GM06990 (cell line): ENCODE measurements around the gene ZNF319.
"Not testable (repeated sequence)": the region's sequence is repeated elsewhere in the genome, so short reads cannot be mapped to it uniquely, and the experiment has no call there.

ENCODE experiments used
- DNase-seq: peaks from one replicate; pipeline ENCODE4 v3.0.0-alpha.2; 2011; ENCODE audit not compliant: insufficient read length; ENCODE audit errors: extremely low read depth
- H3K27me3 ChIP-seq: replicated peaks from 2 replicates; pipeline ENCODE4 v1.6.0; 2011; ENCODE audit warnings: low read length; ENCODE audit not compliant: control insufficient read depth, insufficient read depth
- H3K36me3 ChIP-seq: 2 replicates; pipeline ENCODE4 v1.5.1; 2011; ENCODE audit warnings: low read length; ENCODE audit not compliant: control insufficient read depth, insufficient read depth
- H3K4me3 ChIP-seq: replicated peaks from 2 replicates; pipeline ENCODE4 v1.5.1; 2011; ENCODE audit warnings: low read depth, mild to moderate bottlenecking, control low read depth, low read length
- CTCF ChIP-seq: IDR thresholded peaks from 2 replicates; pipeline ENCODE4 v1.5.1; 2011; ENCODE audit warnings: low read length, control low read depth, mild to moderate bottlenecking, inconsistent platforms; ENCODE audit not compliant: insufficient read depth, poor library complexity, severe bottlenecking

Gene ZNF319

DNA sequence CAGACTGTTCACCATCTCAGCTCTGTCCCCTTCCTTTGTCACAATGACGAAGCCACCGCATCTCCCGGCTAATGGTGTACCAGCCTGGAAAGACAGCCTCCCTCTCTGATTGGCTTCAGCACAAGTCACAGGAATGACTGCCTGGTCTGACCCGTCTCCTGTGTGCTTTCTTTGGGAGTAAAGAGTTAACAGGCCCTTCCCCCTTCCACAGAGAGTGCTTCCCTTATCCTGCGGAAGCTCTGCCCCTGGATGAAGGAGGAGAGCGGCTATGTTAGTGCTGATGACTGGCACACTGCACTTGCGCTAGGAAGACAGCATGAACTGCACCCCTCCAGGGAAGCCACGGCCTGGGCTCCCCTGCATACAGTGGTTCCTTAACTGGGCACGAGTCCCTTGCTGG lies 12.0 kb upstream of the ZNF319 start:
- H3K4me3 ChIP-seq = no peak overlapping the region
- no peaks in the 10 kb centered on the region for H3K27me3 ChIP-seq
- DNase-seq = no peak
- peaks cover 24% of the 10 kb centered on the region for H3K36me3 ChIP-seq
- no peak for TF ChIP-seq CTCF

GRCh38 chr16:58011652-58012051 lies 11.2 kb upstream of the ZNF319 start:
- no peak overlapping the region for H3K4me3 ChIP-seq
- H3K36me3 ChIP-seq = peaks cover 22% of the 10 kb centered on the region
- DNase-seq = no peak

DNA sequence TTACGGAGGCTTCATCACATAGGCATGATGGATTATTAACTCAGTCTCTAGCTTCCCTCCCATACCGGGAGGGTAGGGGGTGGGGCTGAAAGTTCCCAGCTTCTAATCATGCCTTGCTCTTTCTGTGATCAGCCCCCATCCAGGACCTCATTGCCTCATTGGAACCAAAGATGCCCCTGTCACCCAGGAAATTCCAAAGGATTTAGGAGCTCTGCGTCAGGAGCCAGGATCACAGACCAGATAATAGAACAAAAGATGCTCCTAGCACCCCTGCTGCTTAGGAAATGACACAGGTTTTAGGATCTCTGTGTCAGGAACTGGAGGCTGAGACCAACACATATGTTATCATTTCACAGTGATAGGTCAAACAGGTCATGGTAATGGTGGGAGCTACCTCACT lies 10.4 kb upstream of the ZNF319 start:
- Histone ChIP-seq H3K4me3 (no peak overlapping the region), H3K36me3 (peaks cover 22% of the 10 kb centered on the region), H3K27me3 (no peaks in the 10 kb centered on the region)
- no peak for TF ChIP-seq CTCF
- DNase-seq = no peak

More at GRCh38 chr16:58011652-58012051, 11.2 kb upstream of the ZNF319 start:
- no peak for TF ChIP-seq CTCF
- no peaks in the 10 kb centered on the region for H3K27me3 ChIP-seq

- Histone ChIP-seq H3K27me3 (no peaks in the 10 kb centered on the region), H3K4me3 (no peak overlapping the region), H3K36me3 (peaks cover 22% of the 10 kb centered on the region)
- no peak for DNase-seq
- no peak for TF ChIP-seq CTCF
These were observed 9.5 kb upstream of the ZNF319 start for GRCh38 chr16:58009856-58010416.

GRCh38 chr16:58004736-58005135 lies 4.3 kb upstream of the ZNF319 start:
- H3K36me3 ChIP-seq, H3K27me3 ChIP-seq, DNase-seq, H3K4me3 ChIP-seq: not testable (repeated sequence)

DNA sequence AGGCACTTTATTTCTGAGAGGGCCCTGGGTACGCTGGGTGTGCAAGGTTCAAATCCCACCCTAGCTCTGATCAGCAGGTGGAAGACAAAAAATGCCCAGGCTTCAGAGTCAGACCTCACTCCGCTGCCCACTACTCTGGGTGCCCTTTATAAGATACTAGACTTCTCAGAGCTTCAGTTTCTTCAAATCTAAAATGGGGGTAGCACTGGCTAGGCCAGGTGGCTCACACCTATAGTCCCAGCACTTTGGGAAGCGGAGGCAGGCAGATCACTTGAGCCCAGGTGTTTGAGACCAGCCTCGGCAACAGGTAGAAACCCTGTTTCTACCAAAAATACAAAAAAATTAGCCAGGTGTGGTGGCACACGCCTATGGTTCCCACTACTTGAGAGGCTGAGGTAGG lies 2.5 kb upstream of the ZNF319 start:
- Histone ChIP-seq H3K27me3 (no peaks in the 10 kb centered on the region), H3K36me3 (peaks cover 2% of the 10 kb centered on the region), H3K4me3 (no peak overlapping the region)
- TF ChIP-seq CTCF = no peak
- no peak for DNase-seq
